Amygdala (tissue), 56 donors: ENCODE results near the gene CC2D2B.
"Not testable (repeated sequence)": the region's sequence is repeated elsewhere in the genome, so short reads cannot be mapped to it uniquely, and the experiment has no call there.

ENCODE experiments used
- DNase-seq, 56 donors: peaks; one replicate each; lab custom pipeline; 2025; lab: John Stamatoyannopoulos, UW

Gene CC2D2B

GRCh38 chr10:96017191-96017687, 109.5 kb downstream of the CC2D2B start:
- peak in 8 of 56 donors; percentile 1 to 56 (median 4) for DNase-seq

DNA sequence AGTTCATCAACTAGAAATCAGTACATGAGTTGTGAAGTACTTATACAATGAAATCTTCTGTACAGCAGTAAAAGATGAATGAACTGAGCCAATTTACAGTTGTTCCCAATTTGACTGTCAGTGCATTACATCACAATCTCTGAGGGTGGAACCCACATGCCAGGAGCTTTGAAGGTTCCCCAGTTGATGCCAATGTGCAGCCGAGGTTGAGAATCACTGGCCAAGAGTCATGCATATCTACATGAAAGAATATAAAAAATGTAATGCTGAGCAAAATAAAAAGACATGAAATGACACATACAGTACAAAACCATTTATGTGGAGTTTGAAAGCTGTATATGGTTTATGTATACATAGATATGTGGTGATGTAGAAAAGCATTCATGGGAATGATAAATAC, 113.6 kb downstream of the CC2D2B start:
- DNase-seq = no peak

DNA sequence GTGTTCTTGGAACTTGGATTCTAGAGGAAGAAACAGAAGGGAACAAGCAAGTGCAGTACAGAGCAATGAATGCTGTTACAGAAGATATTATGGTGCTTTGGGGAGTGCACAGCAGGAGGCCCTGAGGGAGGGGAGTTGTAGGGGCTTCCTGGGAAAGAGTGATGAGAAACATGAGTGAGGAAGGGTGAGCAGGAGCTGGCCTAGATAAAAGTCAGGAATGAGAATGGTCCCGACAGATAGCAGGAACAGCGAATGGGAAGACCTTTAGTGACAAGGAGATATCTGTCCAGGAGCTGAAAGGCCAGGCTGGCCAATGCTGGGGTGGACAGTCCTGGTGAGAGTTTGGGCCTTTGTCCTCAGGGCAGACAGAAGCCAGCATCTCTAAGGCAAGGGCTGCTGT, 115.0 kb downstream of the CC2D2B start:
- no peak for DNase-seq

GRCh38 chr10:96023168-96023567, 115.4 kb downstream of the CC2D2B start:
- DNase-seq = no peak

GRCh38 chr10:96025566-96025965, 117.8 kb downstream of the CC2D2B start:
- no peak for DNase-seq

DNA sequence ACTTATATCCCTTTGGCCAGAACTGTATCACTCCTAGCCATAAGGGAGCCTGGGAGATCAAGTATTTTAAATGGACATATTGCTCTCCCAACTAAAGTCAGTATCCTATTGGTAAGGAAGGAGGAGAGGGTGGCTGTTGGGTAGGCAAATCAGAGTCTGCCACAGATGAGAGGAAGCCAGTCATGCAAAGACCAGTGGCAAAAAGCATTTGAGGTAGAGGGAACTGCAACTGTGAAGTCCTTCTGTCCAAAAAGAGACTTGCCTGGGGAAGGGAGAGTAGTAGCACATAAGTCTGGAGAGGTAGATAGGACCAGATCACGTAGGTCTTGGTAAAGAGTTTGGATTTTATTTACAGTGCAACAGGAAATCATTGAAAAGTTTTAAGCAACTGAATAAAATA, 126.8 kb downstream of the CC2D2B start:
- no peak for DNase-seq

DNA sequence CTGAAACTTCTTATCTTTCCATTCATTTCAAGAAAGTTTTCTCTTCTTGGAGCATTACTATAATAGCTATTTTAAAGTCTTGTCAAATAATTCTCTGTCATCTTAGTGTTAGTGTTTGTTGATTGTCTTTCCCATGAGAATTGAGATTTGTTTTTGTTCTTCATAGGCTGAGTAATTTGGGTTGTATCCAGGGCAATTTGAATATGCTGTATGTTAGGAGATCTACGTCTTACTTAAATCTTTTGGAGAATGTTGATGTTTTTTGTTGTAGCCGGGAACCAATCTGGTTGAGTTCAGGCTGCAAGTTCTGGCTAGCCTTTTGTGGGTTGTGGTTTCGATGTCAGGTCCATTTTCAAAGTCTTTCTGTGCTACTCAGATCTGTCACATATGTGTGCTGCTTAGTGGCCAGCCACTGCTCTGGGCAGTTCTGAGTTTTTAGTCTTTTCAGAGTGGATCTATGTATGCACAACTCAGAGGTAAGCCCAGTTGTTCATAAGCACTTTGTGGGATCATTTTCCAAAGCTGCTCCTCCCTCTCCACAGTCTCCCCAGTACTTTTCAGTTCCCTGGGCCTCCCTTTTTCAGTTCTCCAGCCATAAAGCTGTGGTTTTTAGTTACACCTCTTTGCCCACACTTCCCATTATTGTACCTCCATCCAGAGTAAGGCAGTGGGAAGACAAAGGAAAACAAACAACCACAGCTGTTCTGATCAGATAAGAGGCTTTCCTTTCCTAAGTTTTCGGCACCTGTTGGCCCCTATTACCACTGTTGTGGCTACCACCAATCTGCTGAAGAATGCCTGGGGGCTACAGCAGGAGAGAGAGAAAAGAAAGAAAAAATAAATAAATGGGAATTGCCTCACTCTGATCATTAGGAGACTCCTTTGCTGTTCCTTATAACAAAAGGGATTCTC, 131.0 kb downstream of the CC2D2B start:
- no peak for DNase-seq

DNA sequence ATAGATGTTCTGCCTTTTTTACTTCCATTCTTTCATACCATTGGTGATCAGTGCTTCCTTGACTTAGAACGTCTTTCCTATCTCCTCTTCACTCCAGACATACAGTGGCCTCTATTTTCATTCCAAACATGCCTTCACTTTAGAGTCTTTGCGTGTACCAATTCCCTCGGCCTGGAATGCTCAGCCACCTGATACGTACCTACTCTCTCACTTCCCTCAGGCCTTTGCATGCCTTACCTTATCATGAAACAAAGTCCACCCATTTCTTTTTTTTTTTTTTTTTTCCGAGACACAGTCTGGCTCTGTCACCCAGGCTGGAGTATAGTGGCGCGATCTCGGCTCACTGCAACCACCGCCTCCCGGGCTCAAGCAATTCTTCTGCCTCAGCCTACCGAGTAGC, 133.4 kb downstream of the CC2D2B start:
- no peak for DNase-seq

DNA sequence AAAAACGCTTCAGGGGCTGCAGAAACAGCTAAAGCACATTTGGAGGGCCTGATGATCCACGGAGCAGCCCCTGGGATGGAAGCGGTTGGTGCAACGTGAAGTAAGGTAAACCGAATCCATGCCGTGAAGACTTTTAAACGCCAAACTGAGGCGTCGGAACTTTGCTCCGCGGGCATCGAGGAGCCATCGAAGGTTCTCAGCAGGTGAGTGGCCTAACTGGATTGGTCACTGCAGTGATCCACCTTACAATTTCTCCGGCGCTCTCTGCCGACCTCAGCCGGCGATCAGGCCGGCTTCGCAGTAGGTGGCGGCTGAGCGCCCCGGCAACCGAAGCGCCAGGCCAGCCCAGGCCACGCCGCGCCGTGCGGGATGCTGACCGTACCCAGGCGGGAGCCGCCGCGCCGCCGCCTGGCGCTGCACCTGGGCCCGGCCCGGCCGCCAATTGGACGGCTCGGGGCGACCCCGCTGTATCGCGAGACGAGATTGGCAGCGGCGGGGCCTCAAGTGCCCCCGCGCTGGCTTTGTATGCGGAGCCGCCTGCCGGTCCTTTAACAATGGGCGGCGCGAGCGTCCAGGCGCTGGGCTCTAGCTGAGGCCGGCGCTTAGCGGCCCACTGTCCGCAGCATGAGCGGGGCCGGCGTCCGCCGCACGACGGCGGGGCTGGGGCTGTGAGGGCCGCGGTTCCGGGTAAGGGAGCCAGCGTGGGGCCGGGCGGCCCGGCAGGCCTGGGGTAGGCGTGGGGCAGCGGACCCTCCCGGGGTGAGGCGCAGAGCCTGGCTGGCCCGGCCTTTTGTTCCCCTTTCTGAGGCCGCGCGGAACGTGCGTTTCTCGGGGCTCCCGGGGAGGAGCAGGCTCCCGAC, 135.5 kb downstream of the CC2D2B start, which contains the start of gene CCNJ:
Gene CCNJ (plus strand): TSS at position 551 of the 860 bp plus-strand sequence. CDS start 811 bp downstream, outside the sequence.
- peak in 55 of 56 donors; percentile 12 to 87 (median 67) for DNase-seq

- DNase-seq = peak in 42 of 56 donors; percentile 5 to 71 (median 36)
These were observed 136.3 kb downstream of the CC2D2B start for GRCh38 chr10:96043893-96044715.

DNA sequence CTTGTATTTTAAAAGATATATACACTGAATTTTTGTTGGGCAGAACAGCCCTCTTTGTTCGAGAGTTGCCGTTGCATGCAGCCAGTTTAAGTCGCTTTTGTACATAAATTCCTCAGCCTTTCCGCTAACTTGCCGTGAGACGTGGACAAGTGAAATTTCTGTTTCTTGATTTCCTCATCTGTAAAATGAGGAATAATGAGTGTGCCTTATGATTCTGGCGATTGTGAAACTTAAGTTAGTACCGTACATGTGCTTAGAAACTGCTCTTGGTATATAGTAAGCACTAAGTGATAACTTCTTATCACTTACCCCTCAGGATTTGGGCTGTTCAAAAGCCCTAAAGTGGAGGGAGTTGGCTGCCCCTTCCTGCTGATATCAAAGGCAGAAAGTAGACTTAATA, 137.0 kb downstream of the CC2D2B start:
- no peak for DNase-seq

GRCh38 chr10:96046546-96046945, 138.8 kb downstream of the CC2D2B start:
- DNase-seq = no peak

GRCh38 chr10:96047004-96047649, 139.4 kb downstream of the CC2D2B start:
- no peak for DNase-seq

DNA sequence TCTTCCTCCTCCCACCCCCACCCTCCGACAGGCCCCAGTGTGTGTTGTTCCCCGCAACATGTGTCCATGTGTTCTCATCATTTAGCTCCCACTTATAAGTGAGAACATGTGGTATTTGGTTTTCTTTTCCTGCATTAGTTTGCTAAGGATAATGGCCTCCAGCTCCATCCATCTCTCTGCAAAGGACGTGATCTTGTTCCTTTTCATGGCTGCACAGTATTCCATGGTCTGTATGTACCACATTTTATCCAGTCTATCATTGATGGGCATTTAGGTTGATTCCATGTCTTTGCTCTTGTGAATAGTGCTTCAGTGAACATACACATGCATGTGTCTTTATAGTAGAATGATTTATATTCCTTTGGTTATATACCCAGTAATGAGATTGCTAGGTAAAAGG, 140.2 kb downstream of the CC2D2B start:
- not testable (repeated sequence) for DNase-seq

DNA sequence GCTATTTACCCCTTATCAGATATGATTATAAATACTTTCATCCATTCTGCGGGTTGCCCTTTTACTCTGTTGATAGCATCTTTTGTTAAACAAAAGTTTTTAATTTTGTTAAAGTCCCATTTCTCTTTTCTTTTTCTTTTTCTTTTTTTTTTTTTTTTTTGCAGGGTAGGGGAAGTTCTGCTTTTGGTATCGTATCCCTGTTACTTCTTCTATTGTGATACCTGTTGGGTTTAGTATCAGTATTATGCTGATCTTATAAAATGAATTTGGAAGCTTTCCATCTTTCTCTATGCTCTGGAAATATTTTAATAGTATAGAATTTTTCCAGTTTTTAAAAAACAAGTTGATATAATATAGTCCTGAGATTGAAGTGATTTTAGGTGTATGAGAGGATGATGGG, 141.6 kb downstream of the CC2D2B start:
- DNase-seq = no peak

DNA sequence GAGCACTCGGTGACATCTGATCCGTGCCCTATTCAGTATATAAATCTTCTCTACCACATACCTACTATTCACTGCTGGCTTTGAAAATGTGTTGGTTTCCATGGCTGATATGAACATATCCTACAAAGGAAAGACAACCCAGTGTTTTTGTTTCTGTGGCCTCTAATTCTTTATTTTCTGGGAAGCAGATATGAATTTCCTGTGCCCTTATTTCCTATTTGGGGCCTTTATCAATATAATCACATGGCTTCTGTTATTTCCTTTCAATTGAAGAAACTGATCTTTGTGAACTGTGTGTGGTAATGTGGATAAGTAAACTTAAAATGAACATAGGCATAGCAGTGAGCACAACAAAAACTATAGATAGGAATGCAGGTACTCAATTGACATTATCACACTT, 146.2 kb downstream of the CC2D2B start:
- no peak for DNase-seq

DNA sequence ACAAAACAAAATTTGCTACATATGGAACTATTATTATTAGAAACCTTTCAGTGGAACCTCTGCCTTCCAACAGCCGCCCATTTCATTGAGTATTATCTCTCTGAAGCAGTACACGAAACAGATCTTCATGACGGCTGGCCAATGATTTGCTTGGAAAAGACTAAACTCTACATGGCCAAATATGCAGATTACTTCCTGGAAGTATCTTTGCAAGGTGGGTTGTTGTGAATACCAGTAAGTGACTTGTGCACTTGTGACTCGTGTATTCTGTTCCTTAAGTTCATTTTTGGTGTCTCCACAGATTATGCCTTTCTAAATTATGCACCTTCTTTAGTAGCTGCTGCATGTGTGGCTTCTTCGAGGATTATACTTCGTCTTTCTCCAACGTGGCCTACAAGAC, 149.0 kb downstream of the CC2D2B start:
- DNase-seq = no peak

GRCh38 chr10:96061232-96061631, 153.5 kb downstream of the CC2D2B start:
- DNase-seq = no peak

DNA sequence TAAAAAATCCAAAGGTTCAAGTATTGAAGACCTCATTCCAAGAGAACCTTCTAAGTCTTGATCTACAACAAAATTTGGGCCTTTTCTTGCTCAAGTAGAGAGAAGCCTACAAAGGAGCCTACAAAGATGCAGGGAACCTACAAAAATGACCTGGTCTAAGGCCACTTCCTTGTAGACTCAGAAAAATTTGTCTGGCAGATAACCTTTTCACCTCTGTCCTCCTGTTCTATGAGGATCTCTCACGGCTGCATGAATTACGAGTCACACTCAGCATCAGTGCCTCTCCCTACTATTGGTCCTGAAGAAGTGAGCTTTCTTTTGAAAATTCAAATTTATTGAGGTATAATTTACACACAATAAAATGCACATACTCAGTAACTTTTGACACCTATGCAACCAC, 164.9 kb downstream of the CC2D2B start:
- no peak for DNase-seq

GRCh38 chr10:96073722-96074121, 165.9 kb downstream of the CC2D2B start:
- no peak for DNase-seq
